ENCODE measurements around the gene OTUD1. TPM values are rescaled to one million over a fixed set of nuclear protein-coding genes. Genes with fewer than 3 reads are reported as not detected.

OTUD1 gene
- total and polyA plus RNA-seq, 10 of the 15 experiments (the other 5 are each of a cell fraction or from before 2014, with no cell fraction given) = 0.18 to 1.6 (median 0.63) TPM; not detected in 1

- no peak for ATAC-seq
- BruUV-seq (replicated peaks) = no TSS peak
- TF ChIP-seq SMAD5 (IDR thresholded peaks at IDR 0.05; ENCODE audit: low read depth) (no peak), ZBTB33 (IDR thresholded peaks at IDR 0.05) (no peak), E2F8 (IDR thresholded peaks at IDR 0.05; ENCODE audit: low read depth, partially characterized antibody) (no peak), NR2C2 (IDR thresholded peaks at IDR 0.05; ENCODE audit: borderline replicate concordance, control insufficient read depth, insufficient read length, low read depth) (no peak), CREM (IDR thresholded peaks at IDR 0.05; ENCODE audit: low read depth) (no peak), CHD2 (IDR thresholded peaks at IDR 0.05; ENCODE audit: borderline replicate concordance, low read depth, low read length) (no peak), BHLHE40 (IDR thresholded peaks at IDR 0.05; ENCODE audit: borderline replicate concordance in 1 of 2, low read depth in 2 of 2, low read length in 1 of 2) (no peak), TBL1XR1 (IDR thresholded peaks at IDR 0.05; ENCODE audit: low read depth, low read length) (no peak), SREBF1 (IDR thresholded peaks at IDR 0.05; ENCODE audit: low read length) (no peak), ATF7 (IDR thresholded peaks at IDR 0.05; ENCODE audit: low read depth) (no peak), HDGF (IDR thresholded peaks at IDR 0.05) (no peak), E2F4 (IDR thresholded peaks at IDR 0.05; ENCODE audit: low read depth, low read length) (no peak), MEF2A (IDR thresholded peaks at IDR 0.05; ENCODE audit: insufficient read depth, low read depth, low read length) (no peak), SREBF2 (IDR thresholded peaks at IDR 0.05; ENCODE audit: low read length) (no peak), DPF2 (IDR thresholded peaks at IDR 0.05) (no peak), RBBP5 (conservative IDR thresholded peaks at IDR 0.05) (no peak), ZBTB11 (CRISPR knock-in tag; IDR thresholded peaks at IDR 0.05) (no peak), SPI1 (IDR thresholded peaks at IDR 0.05; ENCODE audit: borderline replicate concordance, insufficient read depth, low read depth, low read length) (no peak)
Measured at GRCh38 chr10:23396695-23397094, 42.2 kb upstream of the OTUD1 start.

More at GRCh38 chr10:23396695-23397094, 42.2 kb upstream of the OTUD1 start:
- DNase-seq (ENCODE audit: low read depth, low spot score) (no peak), FAIRE-seq (no peak)
- POLR2A ChIA-PET = no interaction called here
- Histone ChIP-seq H3K79me2 (ENCODE audit: control insufficient read depth, insufficient read depth, low read length) (no peaks in the 10 kb centered on the region), H3K4me1 (ENCODE audit: control insufficient read depth, insufficient read depth, low read length) (no peaks in the 10 kb centered on the region), H3K4me2 (ENCODE audit: control insufficient read depth, insufficient read depth) (no peak overlapping the region), H3K36me3 (ENCODE audit: control insufficient read depth in 2 of 2, insufficient read depth in 2 of 2, low read length in 1 of 2) (no peaks in the 10 kb centered on the region), H3K9me3 (replicated peaks; ENCODE audit: control insufficient read depth, insufficient read depth, low read length) (no peaks in the 10 kb centered on the region), H3K27me3 (replicated peaks in 1 of 2; ENCODE audit: control insufficient read depth in 2 of 2, insufficient read depth in 2 of 2, low read length in 1 of 2) (no peaks in the 10 kb centered on the region), H2AFZ (ENCODE audit: control insufficient read depth, low read depth, low read length) (no peak overlapping the region), H3K27ac (ENCODE audit: control insufficient read depth, insufficient read depth) (no peak overlapping the region), H3K9ac (ENCODE audit: control insufficient read depth, insufficient read depth, low read length) (no peak overlapping the region), H3K4me3 (no peak overlapping the region), H4K20me1 (ENCODE audit: control insufficient read depth, insufficient read depth) (no peaks in the 10 kb centered on the region)
- in situ Hi-C loops (cut with MboI) (no loop called here), intact Hi-C loops (cut with micrococcal nuclease; ENCODE audit: unreplicated experiment) (no loop called here)
- RAD21 ChIA-PET (ENCODE audit: unreplicated experiment) = no interaction called here
- CTCF ChIA-PET = no interaction called here
- WGBS (ENCODE audit: insufficient coverage, insufficient replicate concordance, low lambda C conversion rate, missing lambda C conversion rate) = 36% methylated on average over 2 of the region's 2 CpGs
- SMC1A ChIA-PET (ENCODE audit: uncharacterized antibody, unreplicated experiment) = no interaction called here

Measured in GM12878 (cell line).